ENCODE results near the gene ZFYVE28.
A peak's percentile ranks its signal among the peaks of the same experiment; 100 is the strongest.
"Not testable (repeated sequence)": the region's sequence is repeated elsewhere in the genome, so short reads cannot be mapped to it uniquely, and the experiment has no call there.

ZFYVE28 gene

DNA sequence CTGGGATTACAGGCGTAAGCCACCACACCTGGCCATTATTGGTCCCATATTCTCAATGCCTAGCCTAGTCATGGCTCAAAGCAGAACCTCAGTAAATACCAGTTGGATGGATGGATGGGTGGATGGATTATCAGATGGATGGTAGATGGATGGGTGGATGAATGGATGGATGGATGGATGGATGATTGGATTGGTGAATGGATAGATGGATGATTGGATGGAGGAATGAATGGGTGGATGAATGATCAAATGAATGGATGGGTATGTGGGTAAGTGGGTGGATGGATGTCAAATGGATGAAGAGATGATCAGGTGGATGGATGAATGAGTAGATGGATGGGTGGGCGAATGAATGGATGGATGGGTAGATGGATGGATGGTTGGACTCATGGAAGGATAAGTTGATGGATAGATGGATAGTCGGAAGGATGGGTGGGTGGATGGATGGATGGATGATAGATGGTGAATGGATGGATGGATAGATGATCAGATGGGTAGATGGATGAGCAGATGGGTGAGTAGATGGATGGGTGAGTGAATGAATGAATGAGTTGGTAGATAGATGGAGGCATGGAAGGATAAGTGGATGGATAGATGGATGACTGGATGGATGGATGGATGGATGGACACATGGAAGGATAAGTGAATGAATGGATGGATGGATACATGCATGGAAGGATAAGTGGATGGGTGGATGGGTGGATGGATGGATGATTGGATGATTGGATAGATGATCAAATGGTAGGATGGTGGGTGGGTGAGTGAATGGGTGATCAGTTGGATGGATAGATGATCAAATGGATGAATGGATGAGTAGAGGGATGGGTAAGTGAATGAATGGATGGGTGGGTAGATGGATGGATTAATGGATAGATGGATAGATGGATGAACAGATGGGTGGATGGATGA is 28.5 kb upstream of the ZFYVE28 start:
- DNase-seq (ENCODE audit: low read depth in 2 of 2) = no peak

GRCh38 chr4:2445571-2445970 is 27.1 kb upstream of the ZFYVE28 start:
- DNase-seq (ENCODE audit: low read depth in 2 of 2) = no peak

DNA sequence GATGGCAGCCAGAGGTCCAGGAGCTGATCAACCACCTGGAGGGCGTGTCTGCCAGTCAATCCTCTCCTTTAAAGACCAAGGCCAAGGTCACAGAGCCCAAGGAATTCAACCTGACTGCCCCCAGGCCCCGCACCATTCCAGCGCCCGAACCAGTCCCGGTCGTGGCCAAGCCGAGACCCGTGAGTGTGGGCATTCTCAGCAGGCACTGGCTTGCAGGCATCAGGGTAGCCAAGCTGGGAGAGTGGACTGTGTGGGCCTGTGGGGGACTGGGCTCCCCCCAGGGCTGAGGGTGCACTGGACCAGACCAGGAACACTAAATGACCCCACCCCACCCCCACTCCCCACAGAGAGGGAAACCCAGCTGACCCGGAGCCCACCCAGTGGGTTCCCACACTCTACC is 26.7 kb upstream of the ZFYVE28 start:
- no peak for DNase-seq (ENCODE audit: low read depth in 2 of 2)

- DNase-seq (ENCODE audit: low read depth in 2 of 2) = no peak
These were observed 25.7 kb upstream of the ZFYVE28 start for GRCh38 chr4:2443956-2444740.

GRCh38 chr4:2443061-2443730 is 24.8 kb upstream of the ZFYVE28 start:
- no peak for DNase-seq (ENCODE audit: low read depth in 2 of 2)

GRCh38 chr4:2442175-2442993 is 23.9 kb upstream of the ZFYVE28 start:
- DNase-seq (ENCODE audit: low read depth in 2 of 2) = no peak

GRCh38 chr4:2441393-2442174 is 23.1 kb upstream of the ZFYVE28 start:
- DNase-seq (ENCODE audit: low read depth in 2 of 2) = peak; percentile 9 to 16

- DNase-seq (ENCODE audit: low read depth in 2 of 2) = no peak
These were observed 20.6 kb upstream of the ZFYVE28 start for GRCh38 chr4:2438822-2439718.

DNA sequence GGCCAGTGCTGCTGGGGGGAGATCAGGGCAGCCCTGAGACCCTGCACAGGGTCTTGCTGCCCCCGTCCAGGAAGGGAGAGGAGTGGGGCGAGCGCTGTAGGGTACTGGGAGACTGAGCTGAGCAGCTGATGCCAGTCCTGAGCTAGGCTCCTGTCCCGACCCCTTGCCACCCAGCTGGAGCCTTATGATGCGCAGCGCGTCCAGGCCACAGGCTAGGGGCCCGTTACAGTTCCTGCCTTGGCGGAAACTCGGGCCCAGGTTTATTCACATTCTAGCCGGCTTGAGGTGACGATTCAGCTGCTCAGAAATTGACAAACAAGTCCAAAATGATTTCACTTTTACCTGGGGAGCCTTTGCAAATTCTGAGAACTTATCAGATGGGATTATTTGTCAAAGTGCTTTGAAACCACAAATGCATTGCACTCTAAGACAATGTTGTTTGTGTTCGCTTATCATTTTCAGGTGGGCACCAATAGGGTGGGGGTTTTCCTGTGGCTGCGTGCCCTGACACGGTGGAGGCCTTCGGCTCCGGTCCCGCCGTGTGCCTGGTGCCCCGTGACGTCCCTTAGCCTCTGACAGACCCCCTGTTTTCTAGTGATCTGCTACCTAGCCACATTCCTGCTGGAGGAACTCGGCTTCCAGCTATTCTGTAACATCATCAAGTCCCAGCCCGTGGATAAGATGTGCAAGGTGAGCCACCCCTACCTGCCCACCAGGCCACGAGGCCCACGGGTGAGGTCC is 19.2 kb upstream of the ZFYVE28 start:
- no peak for DNase-seq (ENCODE audit: low read depth in 2 of 2)

DNA sequence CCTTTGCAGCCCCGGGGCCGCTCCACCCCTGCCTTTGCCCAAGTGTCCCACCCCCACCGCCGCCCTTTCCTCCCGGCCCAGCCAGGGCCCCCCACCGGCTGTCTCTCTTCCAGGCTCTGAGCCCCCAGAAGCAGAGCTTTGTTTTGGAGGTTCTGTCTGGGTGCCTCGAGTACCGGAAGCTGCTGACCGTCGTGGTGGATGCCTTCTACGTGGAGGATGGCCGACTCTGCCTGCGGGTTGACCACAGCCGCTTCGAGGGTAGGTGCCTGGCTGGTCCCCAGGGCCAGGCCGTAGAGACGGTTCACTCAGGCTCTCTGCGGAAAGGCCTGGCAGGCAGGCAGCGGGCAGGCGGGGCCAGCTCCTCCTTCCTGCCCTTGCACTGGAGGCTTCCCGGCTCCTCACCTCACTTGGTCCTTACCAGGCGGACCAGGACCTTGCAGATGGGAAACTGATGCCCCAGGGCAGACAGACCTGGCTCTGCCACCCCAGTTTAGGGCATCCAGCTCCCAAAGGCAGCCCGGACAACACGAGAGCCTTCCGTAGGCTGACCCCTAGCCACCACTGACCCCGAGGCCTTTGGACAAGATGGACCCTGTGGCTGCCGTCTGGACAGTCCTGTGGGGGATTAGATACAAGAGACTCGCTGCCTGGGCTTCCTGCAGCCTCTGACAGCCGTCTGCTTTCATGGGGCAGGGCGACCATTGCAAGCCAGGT is 18.5 kb upstream of the ZFYVE28 start:
- DNase-seq (ENCODE audit: low read depth in 2 of 2) = no peak

GRCh38 chr4:2436301-2436700 is 17.9 kb upstream of the ZFYVE28 start:
- no peak for DNase-seq (ENCODE audit: low read depth in 2 of 2)

DNA sequence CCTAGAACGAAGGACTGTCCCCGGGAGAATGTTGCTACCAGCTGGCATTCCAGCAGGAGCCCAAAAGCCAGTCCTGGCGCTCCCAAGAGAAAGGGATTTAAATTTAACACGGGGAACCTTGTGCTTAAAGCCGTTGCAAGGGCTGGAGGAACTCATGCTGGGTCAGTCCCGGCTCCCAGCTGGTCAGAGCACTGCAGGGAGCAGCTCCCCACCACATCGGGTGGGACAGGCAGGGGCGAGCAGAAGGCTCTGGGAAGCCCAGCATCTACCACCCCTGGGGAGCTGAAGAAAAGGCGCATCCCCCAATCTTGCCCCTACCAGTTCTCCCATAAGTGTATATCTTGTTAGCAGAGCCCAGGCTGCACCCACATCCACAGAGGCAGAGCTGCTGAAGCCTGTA is 16.0 kb upstream of the ZFYVE28 start:
- no peak for DNase-seq (ENCODE audit: low read depth in 2 of 2)

GRCh38 chr4:2433609-2434350 is 15.3 kb upstream of the ZFYVE28 start:
- no peak for DNase-seq (ENCODE audit: low read depth in 2 of 2)

DNA sequence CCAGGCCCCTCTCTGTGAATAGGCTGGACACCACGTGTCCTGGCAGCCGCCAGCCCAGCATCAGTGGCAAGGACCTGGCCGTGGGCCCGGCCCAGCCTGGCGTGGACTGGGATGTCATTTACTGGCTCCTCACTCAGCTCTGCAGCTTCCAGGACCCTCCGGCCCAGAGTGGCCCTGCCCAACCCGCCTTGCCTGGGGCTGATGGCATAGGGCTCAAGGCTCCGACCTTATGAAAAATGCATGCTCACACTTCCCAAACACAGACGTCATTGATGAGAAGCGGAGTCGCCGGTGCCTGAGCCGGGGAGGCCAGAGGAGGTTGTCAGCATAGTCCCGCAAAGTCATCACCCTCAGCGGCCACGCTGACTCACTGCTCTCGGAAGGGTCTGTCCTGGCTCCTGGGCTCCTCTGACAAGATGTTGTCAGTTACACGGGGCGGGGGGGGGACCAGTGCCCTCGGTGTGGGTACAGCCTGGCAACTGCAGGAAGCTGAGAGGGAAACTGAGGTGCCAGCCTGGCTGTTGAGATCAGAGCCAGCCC is 14.6 kb upstream of the ZFYVE28 start:
- no peak for DNase-seq (ENCODE audit: low read depth in 2 of 2)

- no peak for DNase-seq (ENCODE audit: low read depth in 2 of 2)
These were observed 13.6 kb upstream of the ZFYVE28 start for GRCh38 chr4:2432004-2432403.

- DNase-seq (ENCODE audit: low read depth in 2 of 2) = not testable (repeated sequence)
These were observed 11.7 kb upstream of the ZFYVE28 start for GRCh38 chr4:2429945-2430757.
